ENCODE measurements around the gene SUN2. TPM values are rescaled to one million over a fixed set of nuclear protein-coding genes. Genes with fewer than 3 reads are reported as not detected.

SUN2 gene
- total and polyA plus RNA-seq, 2 of the 4 experiments (the other 2 are of a cell fraction) = 27.8 to 50.0 TPM

GRCh38 chr22:38733724-38734381 lies 21.9 kb downstream of the SUN2 start:
- no peak overlapping the region for H3K14ac ChIP-seq (replicated peaks; ENCODE audit: low read depth, low read length)
- CTCF ChIA-PET = interaction anchor here (2.4 kb wide), 1 partner anchor 9 kb away, joined by 11 read pairs; no protein-coding TSS in a partner anchor
- H2BK120ac ChIP-seq (ENCODE audit: low read depth, low read length) = no peak overlapping the region
- H3K79me1 ChIP-seq (ENCODE audit: low read depth in 1 of 2, low read length in 2 of 2) = peaks cover 0 to 23% of the 10 kb centered on the region in 2 experiments; a peak in 2 of 4 replicates
- H3K36me3 ChIP-seq (ENCODE audit: control insufficient read depth, insufficient read depth, low read length) = peaks cover 76% of the 10 kb centered on the region
- no peaks in the 10 kb centered on the region for H3K9me3 ChIP-seq (ENCODE audit: control insufficient read depth, insufficient read depth, low read length)
- no peak overlapping the region for H3K56ac ChIP-seq (ENCODE audit: extremely low read depth, insufficient read depth, low read length)
- peak; percentile 60 for ATAC-seq (ENCODE audit: low read depth)
- H2BK20ac ChIP-seq (ENCODE audit: low read depth, low read length) = no peak overlapping the region
- H3K4me3 ChIP-seq (ENCODE audit: insufficient read depth, low read depth, low read length) = no peak overlapping the region
- H3K4ac ChIP-seq (ENCODE audit: low read depth, low read length) = no peak overlapping the region
- no peak overlapping the region for H2AK5ac ChIP-seq (ENCODE audit: low read depth, low read length)
- peaks cover 18% of the 10 kb centered on the region for H4K20me1 ChIP-seq (ENCODE audit: insufficient read depth, low read length)
- BruUV-seq (replicated peaks) = no TSS peak
- POLR2A ChIA-PET (ENCODE audit: unreplicated experiment) = no interaction called here
- WGBS, 2 experiments (ENCODE audit: extremely low coverage in 2 of 2, insufficient read length in 1 of 2) = 17% methylated on average over 1 of the region's 8 CpGs; no CpG with 5 or more reads in 1 of the 2 experiments
- H3K9ac ChIP-seq (ENCODE audit: low read depth, low read length) = no peak overlapping the region
- H3K27me3 ChIP-seq (ENCODE audit: control insufficient read depth, insufficient read depth, low read length) = no peaks in the 10 kb centered on the region
- dilution Hi-C loops (cut with HindIII; ENCODE audit: low sequenced_read_pairs, unreplicated experiment) = no loop called here
- peak; percentile 55 for DNase-seq
- no peak overlapping the region for H4K5ac ChIP-seq (ENCODE audit: low read depth, low read length)
- H4K91ac ChIP-seq (ENCODE audit: insufficient read depth, low read depth, low read length) = no peak overlapping the region
- H3K9me1 ChIP-seq (ENCODE audit: insufficient read depth, low read length) = no peaks in the 10 kb centered on the region
- H2BK5ac ChIP-seq (ENCODE audit: low read depth, low read length, poor library complexity, severe bottlenecking) = no peak overlapping the region
- H4K8ac ChIP-seq (ENCODE audit: low read depth in 2 of 2, low read length in 2 of 2) = no peak overlapping the region
- in situ Hi-C loops (cut with MboI; ENCODE audit: low sequenced_read_pairs) = no loop called here
- peak overlapping the region; percentile 16; the same call in 1 of the 2 replicates for H3K27ac ChIP-seq (ENCODE audit: insufficient read depth, low read length)
- no peak overlapping the region for H3K4me2 ChIP-seq (ENCODE audit: low read depth, low read length)
- no peak overlapping the region for H3K18ac ChIP-seq (ENCODE audit: low read depth, low read length)
- intact Hi-C loops (cut with micrococcal nuclease) = loop anchor here (1.0 kb wide), 1 partner anchor 32 kb away; no protein-coding TSS in a partner anchor
- H3K23ac ChIP-seq (ENCODE audit: low read depth, low read length) = no peak overlapping the region
- peak overlapping the region; percentile 52 for H2AK9ac ChIP-seq (replicated peaks; ENCODE audit: low read depth, low read length, poor library complexity)
- no peak overlapping the region for H2AFZ ChIP-seq (replicated peaks; ENCODE audit: low read length, poor library complexity)
- H3K4me1 ChIP-seq (ENCODE audit: control insufficient read depth, insufficient read depth, low read length) = peaks cover 5% of the 10 kb centered on the region
- no peak overlapping the region for H2BK15ac ChIP-seq (ENCODE audit: low read depth, low read length)
- TF ChIP-seq MAFK (IDR thresholded peaks at IDR 0.05; ENCODE audit: low read depth, low read length) (no peak), USF2 (IDR thresholded peaks at IDR 0.05; ENCODE audit: low read depth, low read length) (no peak), FOS (IDR thresholded peaks at IDR 0.05; ENCODE audit: low read depth, low read length) (no peak), CEBPB (IDR thresholded peaks at IDR 0.05; ENCODE audit: low read depth, low read length) (peak; percentile 71), MAZ (IDR thresholded peaks at IDR 0.05; ENCODE audit: borderline replicate concordance, low read depth, low read length) (peak; percentile 22; the same call in 1 of the 2 replicates), SMC3 (IDR thresholded peaks at IDR 0.05; ENCODE audit: low read depth, low read length) (no peak), RAD21 (IDR thresholded peaks at IDR 0.05; ENCODE audit: low read length) (no peak), MXI1 (IDR thresholded peaks at IDR 0.05; ENCODE audit: borderline replicate concordance, low read depth, low read length) (no peak), CTCF (conservative IDR thresholded peaks at IDR 0.05; ENCODE audit: low read depth, low read length) (no peak), POLR2A (IDR thresholded peaks at IDR 0.05; ENCODE audit: low read depth, low read length) (no peak), BHLHE40 (IDR thresholded peaks at IDR 0.05; ENCODE audit: low read depth, low read length) (no peak; the same call in none of the 2 replicates), RCOR1 (IDR thresholded peaks at IDR 0.05; ENCODE audit: insufficient replicate concordance, low read length) (peak; percentile 80), NFE2L2 (IDR thresholded peaks at IDR 0.05; ENCODE audit: low read depth, low read length) (no peak), ELK1 (IDR thresholded peaks at IDR 0.05; ENCODE audit: borderline replicate concordance, low read depth, low read length) (no peak), CHD1 (IDR thresholded peaks at IDR 0.05; ENCODE audit: low read depth, low read length) (no peak)
